Smooth muscle cell (in vitro differentiated cells): ENCODE measurements around the gene DYNC2H1. TPM values are rescaled to one million over a fixed set of nuclear protein-coding genes. Genes with fewer than 3 reads are reported as not detected.

ENCODE experiments used
- DNase-seq: peaks from one replicate; lab custom pipeline; 2025; ENCODE audit not compliant: unreplicated experiment; lab: John Stamatoyannopoulos, UW
- H2AFZ ChIP-seq: fragments of 200-600 bp; sonication (generic); 2 replicates; pipeline ENCODE4 v1.6.0; 2016; ENCODE audit warnings: antibody characterized with exemption, low read depth, mild to moderate bottlenecking
- H3F3A ChIP-seq: fragments of 200-600 bp; sonication (generic); 2 replicates; pipeline ENCODE4 v1.6.0; 2017; ENCODE audit warnings: antibody characterized with exemption, low read depth
- H3K27ac ChIP-seq: fragments of 200-600 bp; sonication (generic); 2 replicates; pipeline ENCODE4 v1.5.1; 2016; ENCODE audit warnings: low read depth, mild to moderate bottlenecking
- H3K27me3 ChIP-seq: fragments of 200-600 bp; sonication (generic); 2 replicates; pipeline ENCODE4 v1.6.1; 2016; ENCODE audit warnings: low read depth, mild to moderate bottlenecking
- H3K36me3 ChIP-seq: fragments of 200-600 bp; sonication (generic); 2 replicates; pipeline ENCODE4 v1.5.1; 2016; ENCODE audit warnings: low read depth
- H3K4me1 ChIP-seq: fragments of 200-600 bp; sonication (generic); 2 replicates; pipeline ENCODE4 v1.5.1; 2016; ENCODE audit warnings: low read depth
- H3K4me2 ChIP-seq: fragments of 200-600 bp; sonication (generic); 2 replicates; pipeline ENCODE4 v1.6.0; 2016; ENCODE audit warnings: mild to moderate bottlenecking
- H3K4me3 ChIP-seq: fragments of 200-600 bp; sonication (generic); 2 replicates; pipeline ENCODE4 v1.5.1; 2016; ENCODE audit warnings: mild to moderate bottlenecking
- H3K79me2 ChIP-seq: fragments of 200-600 bp; sonication (generic); 2 replicates; pipeline ENCODE4 v1.6.0; 2016; ENCODE audit warnings: low read depth, mild to moderate bottlenecking
- H3K9ac ChIP-seq: fragments of 200-600 bp; sonication (generic); 2 replicates; pipeline ENCODE4 v1.6.0; 2016; ENCODE audit warnings: low read depth
- H3K9me3 ChIP-seq: fragments of 200-600 bp; sonication (generic); replicated peaks from 2 replicates; pipeline ENCODE4 v1.5.1; 2016; ENCODE audit warnings: low read depth
- H4K20me1 ChIP-seq: fragments of 200-600 bp; sonication (generic); 2 replicates; pipeline ENCODE4 v1.6.0; 2016; ENCODE audit warnings: low read depth
- WGBS: methylation state at CpG from one replicate; pipeline ENCODE4 v1.1.7; 2016; ENCODE audit warnings: low lambda C conversion rate; 5-methylcytosine and 5-hydroxymethylcytosine counted together
- polyA plus RNA-seq: library from polyadenylated mRNA; unstranded; fragments of >200 nt; fragmentation: Nextera tagmentation; extraction: Ambion mirVana; gene quantifications from 2 replicates; pipeline ENCODE4 v1.2.1, GENCODE V29; 2016
- total RNA-seq: library from RNA; depleted of rRNA; stranded (reverse); fragments of >200 nt; gene quantifications from 2 replicates; pipeline ENCODE4 v1.2.3, GENCODE V29; 2014
- TF ChIP-seq, protein P1 (sequence below): fragments of 200-600 bp; sonication (generic); IDR thresholded peaks from 2 replicates; pipeline ENCODE4 v1.5.1; 2017; ENCODE audit warnings: borderline replicate concordance, mild to moderate bottlenecking, antibody characterized with exemption; ENCODE audit not compliant: insufficient read depth, poor library complexity, severe bottlenecking

DYNC2H1 gene
- total and polyA plus RNA-seq, 2 experiments from 2014 or later, result 2.3 to 10.8 TPM

DNA sequence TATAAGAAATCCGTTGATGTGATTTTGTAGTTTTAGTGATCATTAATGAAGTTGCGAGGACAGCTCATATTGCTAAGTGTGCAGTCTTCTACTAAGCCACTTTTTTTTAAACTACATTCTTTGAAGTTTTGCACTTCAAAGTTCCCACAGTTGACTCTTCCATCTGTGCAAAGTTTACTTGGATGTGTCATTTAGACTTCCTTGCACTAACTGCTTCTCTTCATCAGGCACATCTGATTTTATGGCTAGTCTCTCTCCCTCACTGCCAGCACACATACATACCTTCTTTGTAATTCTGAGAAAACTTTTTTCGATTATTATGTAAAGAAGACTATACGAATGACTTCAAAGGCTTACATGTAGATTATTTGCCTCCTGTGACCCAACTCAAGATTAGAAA is 250.0 kb downstream of the DYNC2H1 start:
- Histone ChIP-seq H3F3A (no peaks in the 10 kb centered on the region), H3K9ac (no peak overlapping the region), H4K20me1 (no peaks in the 10 kb centered on the region), H2AFZ (no peak overlapping the region), H3K4me3 (no peak overlapping the region), H3K9me3 (no peaks in the 10 kb centered on the region), H3K4me1 (no peaks in the 10 kb centered on the region), H3K79me2 (no peaks in the 10 kb centered on the region), H3K4me2 (no peak overlapping the region), H3K36me3 (no peaks in the 10 kb centered on the region), H3K27ac (no peak overlapping the region), H3K27me3 (no peaks in the 10 kb centered on the region)
- TF ChIP-seq, protein P1, sequence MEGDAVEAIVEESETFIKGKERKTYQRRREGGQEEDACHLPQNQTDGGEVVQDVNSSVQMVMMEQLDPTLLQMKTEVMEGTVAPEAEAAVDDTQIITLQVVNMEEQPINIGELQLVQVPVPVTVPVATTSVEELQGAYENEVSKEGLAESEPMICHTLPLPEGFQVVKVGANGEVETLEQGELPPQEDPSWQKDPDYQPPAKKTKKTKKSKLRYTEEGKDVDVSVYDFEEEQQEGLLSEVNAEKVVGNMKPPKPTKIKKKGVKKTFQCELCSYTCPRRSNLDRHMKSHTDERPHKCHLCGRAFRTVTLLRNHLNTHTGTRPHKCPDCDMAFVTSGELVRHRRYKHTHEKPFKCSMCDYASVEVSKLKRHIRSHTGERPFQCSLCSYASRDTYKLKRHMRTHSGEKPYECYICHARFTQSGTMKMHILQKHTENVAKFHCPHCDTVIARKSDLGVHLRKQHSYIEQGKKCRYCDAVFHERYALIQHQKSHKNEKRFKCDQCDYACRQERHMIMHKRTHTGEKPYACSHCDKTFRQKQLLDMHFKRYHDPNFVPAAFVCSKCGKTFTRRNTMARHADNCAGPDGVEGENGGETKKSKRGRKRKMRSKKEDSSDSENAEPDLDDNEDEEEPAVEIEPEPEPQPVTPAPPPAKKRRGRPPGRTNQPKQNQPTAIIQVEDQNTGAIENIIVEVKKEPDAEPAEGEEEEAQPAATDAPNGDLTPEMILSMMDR, result no peak
- DNase-seq, result no peak
- WGBS, result 82% methylated on average over 4 of the region's 4 CpGs

DNA sequence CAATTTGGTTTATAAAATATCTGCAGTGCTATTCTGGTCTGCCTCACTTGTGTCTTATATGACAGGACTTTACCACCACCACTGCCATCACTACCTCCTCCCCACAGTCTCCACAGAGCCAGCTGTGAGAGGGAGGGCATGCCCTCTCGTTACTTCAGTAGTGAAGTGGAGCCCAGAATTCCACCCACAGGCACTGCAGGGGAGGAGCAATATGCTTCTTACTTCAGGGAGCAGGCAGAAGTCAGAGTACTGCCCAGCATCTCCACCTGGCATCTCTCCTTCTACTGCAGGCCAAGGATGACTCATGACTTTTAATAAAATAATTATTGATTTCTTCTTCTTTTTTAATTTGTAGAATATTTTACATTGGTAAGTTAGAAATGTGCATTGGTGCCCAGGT is 255.5 kb downstream of the DYNC2H1 start:
- Histone ChIP-seq H3K4me3 (no peak overlapping the region), H3K4me1 (no peaks in the 10 kb centered on the region), H4K20me1 (no peaks in the 10 kb centered on the region), H3K9me3 (no peaks in the 10 kb centered on the region), H3K27me3 (no peaks in the 10 kb centered on the region), H3K4me2 (no peak overlapping the region), H3K9ac (no peak overlapping the region), H3K36me3 (no peaks in the 10 kb centered on the region), H3K27ac (no peak overlapping the region), H3K79me2 (no peaks in the 10 kb centered on the region), H2AFZ (no peak overlapping the region), H3F3A (no peaks in the 10 kb centered on the region)
- DNase-seq, result no peak
- TF ChIP-seq, protein P1, result no peak
- WGBS, result 52% methylated on average over 1 of the region's 1 CpG

DNA sequence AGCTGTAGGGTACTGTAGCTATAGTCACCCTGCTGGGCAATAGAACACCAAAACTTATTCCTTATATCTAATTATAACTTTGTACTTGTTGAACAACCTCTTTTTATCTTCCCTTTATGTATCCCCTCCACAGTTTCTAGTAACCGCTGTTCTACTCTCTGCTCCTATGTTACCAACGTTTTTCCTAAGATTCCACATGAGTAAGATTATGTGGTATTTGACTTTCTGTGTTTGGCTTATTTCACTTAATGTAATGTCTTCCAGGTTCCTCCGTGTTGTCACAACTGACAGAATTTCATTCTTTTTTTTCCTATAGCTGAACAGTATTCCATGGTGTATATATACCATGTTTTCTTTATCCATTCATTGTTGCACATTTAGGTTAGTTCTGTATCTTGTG is 258.4 kb downstream of the DYNC2H1 start:
- Histone ChIP-seq H3K4me2 (no peak overlapping the region), H3K27ac (no peak overlapping the region), H3F3A (no peaks in the 10 kb centered on the region), H3K79me2 (no peaks in the 10 kb centered on the region), H2AFZ (no peak overlapping the region), H4K20me1 (no peaks in the 10 kb centered on the region), H3K9me3 (no peaks in the 10 kb centered on the region), H3K36me3 (no peaks in the 10 kb centered on the region), H3K4me3 (no peak overlapping the region), H3K27me3 (no peaks in the 10 kb centered on the region), H3K9ac (no peak overlapping the region), H3K4me1 (no peaks in the 10 kb centered on the region)
- 85% methylated on average over 3 of the region's 3 CpGs for WGBS
- TF ChIP-seq, protein P1, result no peak
- DNase-seq, result no peak

DNA sequence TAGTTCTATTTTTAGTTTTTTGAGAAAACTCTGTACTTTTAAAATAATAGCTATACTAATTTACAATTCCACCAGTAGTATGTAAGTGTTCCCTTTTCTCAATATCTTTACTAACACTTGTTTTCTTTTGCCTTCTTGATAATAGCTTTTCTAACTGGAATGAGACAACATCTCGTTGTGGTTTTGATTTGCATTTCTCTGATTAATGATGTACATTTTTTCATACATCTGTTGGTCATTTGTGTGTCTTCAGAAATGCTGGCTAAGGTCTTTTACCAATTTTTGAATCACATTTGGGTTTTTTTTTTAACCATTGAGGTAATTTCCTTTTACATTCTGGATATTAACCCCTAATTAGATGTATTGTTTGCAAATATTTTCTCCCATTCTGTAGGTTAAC is 258.9 kb downstream of the DYNC2H1 start:
- Histone ChIP-seq H3K4me1 (no peaks in the 10 kb centered on the region), H3K9ac (no peak overlapping the region), H3K79me2 (no peaks in the 10 kb centered on the region), H3K9me3 (no peaks in the 10 kb centered on the region), H4K20me1 (no peaks in the 10 kb centered on the region), H3K4me2 (no peak overlapping the region), H3K36me3 (no peaks in the 10 kb centered on the region), H2AFZ (no peak overlapping the region), H3F3A (no peaks in the 10 kb centered on the region), H3K27me3 (no peaks in the 10 kb centered on the region), H3K27ac (no peak overlapping the region), H3K4me3 (no peak overlapping the region)
- WGBS, result 88% methylated on average over 1 of the region's 1 CpG
- TF ChIP-seq, protein P1, result no peak
- no peak for DNase-seq
